HepG2 (cell line): ENCODE data around the gene ADRM1. TPM values are rescaled to one million over a fixed set of nuclear protein-coding genes. Genes with fewer than 3 reads are reported as not detected.

Experiments
- ATAC-seq: fragments of 200-7000 bp; cut with Tn5 transposase; 3 replicates; pipeline ENCODE4 v1.9.1; 2020; ENCODE audit warnings: mild to moderate bottlenecking, moderate library complexity
- BruUV-seq: library from RNA; stranded (reverse); fragments of 400-500 nt; replicated peaks from 2 replicates; lab custom pipeline; 2021; lab: Mats Ljungman, UMichigan
- CTCF ChIA-PET: fragments of 300-600 bp; formaldehyde crosslinking; extraction: SDS; loops from one replicate; lab custom pipeline; 2021; ENCODE audit warnings: low total read pairs, inconsistent platforms, low intra/inter-chr PET ratio; lab: Yijun Ruan, JAX
- POLR2A ChIA-PET: fragments of 350-600 bp; sonication (Branson Sonifier 250); formaldehyde crosslinking; loops from one replicate; lab custom pipeline; 2020; ENCODE audit warnings: antibody characterized with exemption, inconsistent platforms; lab: Yijun Ruan, JAX
- DNase-seq: peaks from one replicate; pipeline ENCODE4 v3.0.0-alpha.2; 2015; ENCODE audit warnings: low spot score
- FAIRE-seq: peaks from 3 replicates; lab custom pipeline; 2011; peaks lifted over from hg19 to GRCh38; lab: Jason Lieb, UNC
- H2AFZ ChIP-seq: one replicate; pipeline ENCODE4 v1.6.1; 2011; ENCODE audit warnings: low read length, inconsistent platforms
- H3K27ac ChIP-seq: fragments of 300-600 bp; 3 replicates; pipeline ENCODE4 v1.8.0; 2011; ENCODE audit warnings: mixed run types, mild to moderate bottlenecking, mixed read lengths, low read length, inconsistent platforms; ENCODE audit not compliant: insufficient read depth; ENCODE audit errors: extremely low read length
- H3K27me3 ChIP-seq, 2 experiments: fragments of 200-600 bp in 1 of 2; 2 replicates in 1 of 2; 3 replicates in 1 of 2; pipeline versions ENCODE4 v1.6.0 to v1.8.0; 2011; ENCODE audit warnings: low read length in 2 of 2, mild to moderate bottlenecking in 2 of 2, moderate library complexity in 2 of 2, inconsistent platforms in 1 of 2; ENCODE audit not compliant: insufficient read depth in 2 of 2, control insufficient read depth in 1 of 2
- H3K36me3 ChIP-seq, 2 experiments: fragments of 200-600 bp in 1 of 2; replicated peaks in 1 of 2; 2 replicates in 1 of 2; 3 replicates in 1 of 2; pipeline versions ENCODE4 v1.5.1 to v1.8.0; 2011; ENCODE audit warnings: low read length in 2 of 2, inconsistent platforms in 1 of 2; ENCODE audit not compliant: insufficient read depth in 2 of 2, control insufficient read depth in 1 of 2
- H3K4me1 ChIP-seq: 2 replicates; pipeline ENCODE4 v1.5.1; 2012; ENCODE audit warnings: low read length, inconsistent platforms; ENCODE audit not compliant: insufficient read depth
- H3K4me2 ChIP-seq: 2 replicates; pipeline ENCODE4 v1.6.0; 2011; ENCODE audit warnings: low read depth, low read length, inconsistent platforms
- H3K4me3 ChIP-seq, 3 experiments: fragments of 200-600 bp in 1 of 3; sonication (generic), shearing (Covaris generic) in 1 of 3; replicated peaks in 1 of 3; 2 replicates each; pipeline ENCODE4 v1.5.1; 2011 to 2016; ENCODE audit warnings: low read length in 3 of 3, inconsistent platforms in 2 of 3, low read depth in 2 of 3, mild to moderate bottlenecking in 2 of 3, control low read depth in 1 of 3, mixed read lengths in 1 of 3; ENCODE audit not compliant: insufficient read depth in 1 of 3
- H3K79me2 ChIP-seq: one replicate; pipeline ENCODE4 v1.6.1; 2011; ENCODE audit warnings: low read length, inconsistent platforms; ENCODE audit not compliant: insufficient read depth
- H3K9ac ChIP-seq: 2 replicates; pipeline ENCODE4 v1.6.0; 2011; ENCODE audit warnings: mild to moderate bottlenecking, low read depth, low read length, inconsistent platforms; ENCODE audit not compliant: insufficient read depth
- H3K9me3 ChIP-seq: 2 replicates; pipeline ENCODE4 v1.5.1; 2012; ENCODE audit warnings: mild to moderate bottlenecking, low read length
- H4K20me1 ChIP-seq: 2 replicates; pipeline ENCODE4 v1.6.0; 2011; ENCODE audit warnings: inconsistent platforms, mild to moderate bottlenecking, low read length, moderate library complexity; ENCODE audit not compliant: insufficient read depth
- CBFB ChIP-seq: sonication (generic); formaldehyde crosslinking; IDR thresholded peaks from 2 replicates; pipeline ENCODE4 v1.4.0; 2020; ENCODE audit warnings: missing genetic modification reagents
- FOXO1 ChIP-seq: sonication (generic); formaldehyde crosslinking; IDR thresholded peaks from 2 replicates; pipeline ENCODE4 v1.4.0; 2020; ENCODE audit warnings: missing genetic modification reagents
- GTF3A ChIP-seq: sonication (generic); formaldehyde crosslinking; conservative IDR thresholded peaks from 2 replicates; pipeline ENCODE4 v1.4.0; 2020; ENCODE audit warnings: mild to moderate bottlenecking, missing genetic modification reagents
- HOXA3 ChIP-seq: sonication (generic); formaldehyde crosslinking; IDR thresholded peaks from 2 replicates; pipeline ENCODE4 v1.5.0; 2020; ENCODE audit warnings: missing genetic modification reagents
- HOXD1 ChIP-seq: sonication (generic); formaldehyde crosslinking; IDR thresholded peaks from 2 replicates; pipeline ENCODE4 v1.5.0; 2020; ENCODE audit warnings: missing genetic modification reagents
- JUND ChIP-seq: sonication (generic); formaldehyde crosslinking; IDR thresholded peaks from 2 replicates; pipeline ENCODE4 v1.8.0; 2022; ENCODE audit warnings: mild to moderate bottlenecking, missing genetic modification reagents
- TARDBP ChIP-seq: sonication (generic); formaldehyde crosslinking; IDR thresholded peaks from 2 replicates; pipeline ENCODE4 v1.8.0; 2022; ENCODE audit warnings: mild to moderate bottlenecking, missing genetic modification reagents
- TCF12 ChIP-seq, 2 experiments: fragments of 450-650 bp in 1 of 2; sonication (generic) in 1 of 2; formaldehyde crosslinking in 1 of 2; IDR thresholded peaks; 2 replicates each; pipeline versions ENCODE4 v1.6.1 to v1.8.0; 2017 to 2022; ENCODE audit warnings: antibody characterized with exemption in 1 of 2, mild to moderate bottlenecking in 1 of 2, missing genetic modification reagents in 1 of 2, moderate library complexity in 1 of 2
- XRCC5 ChIP-seq: fragments of 200-400 bp; formaldehyde crosslinking; optimal IDR thresholded peaks from 2 replicates; pipeline ENCODE3; 2017; ENCODE audit warnings: mild to moderate bottlenecking, low read length
- ZBTB8A ChIP-seq: sonication (generic); formaldehyde crosslinking; IDR thresholded peaks from 2 replicates; pipeline ENCODE4 v1.4.0; 2020; ENCODE audit warnings: mild to moderate bottlenecking, low read depth, missing genetic modification reagents, borderline replicate concordance
- ZFYVE20 ChIP-seq: sonication (generic); formaldehyde crosslinking; IDR thresholded peaks from 2 replicates; pipeline ENCODE4 v1.8.0; 2023; ENCODE audit warnings: low read depth, mild to moderate bottlenecking, moderate library complexity, missing genetic modification reagents, borderline replicate concordance
- ZNF629 ChIP-seq: sonication (generic); formaldehyde crosslinking; conservative IDR thresholded peaks from 2 replicates; pipeline ENCODE4 v1.5.0; 2020; ENCODE audit warnings: missing genetic modification reagents
- WGBS: methylation state at CpG from one replicate; pipeline ENCODE4 v1.1.6; 2017; ENCODE audit warnings: low lambda C conversion rate; 5-methylcytosine and 5-hydroxymethylcytosine counted together
- in situ Hi-C: cut with HindIII; loops from 2 replicates; pipeline ENCODE4 v1.10.0; 2017; ENCODE audit warnings: low pct_unique_long_range_greater_than_20kb; ENCODE audit not compliant: extremely low pct_ligation_motif_present
- intact Hi-C: fragments of 100-400 bp; cut with micrococcal nuclease; formaldehyde crosslinking; loops from one replicate; pipeline ENCODE4 v1.10.0; 2022; ENCODE audit not compliant: unreplicated experiment
- polyA plus RNA-seq, 8 experiments: library from polyadenylated mRNA; depleted of rRNA in 3 of 8; stranded (reverse) in 7 of 8; unstranded in 1 of 8; fragments of >200 nt; fragmentation: Illumina TruSeq in 4 of 8; extraction: Trizol in 4 of 8; gene quantifications; 2 replicates each; pipeline versions ENCODE4 v1.2.1 to v1.2.3, GENCODE V29; 2011 to 2016; ENCODE audit warnings: low read depth in 4 of 8, missing spikeins in 1 of 8, mixed read lengths in 1 of 8; ENCODE audit not compliant: insufficient read depth in 1 of 8
- total RNA-seq, 5 experiments: library from RNA; depleted of rRNA; stranded (reverse); fragments of >200 nt; fragmentation: Illumina TruSeq; extraction: Trizol; gene quantifications; 2 replicates each; pipeline ENCODE4 v1.2.3, GENCODE V29; 2016; ENCODE audit warnings: low read depth in 1 of 5
- TF ChIP-seq, protein P1 (sequence below): sonication (generic); formaldehyde crosslinking; IDR thresholded peaks from 2 replicates; pipeline ENCODE4 v1.9.0; 2021; ENCODE audit warnings: missing genetic modification reagents, borderline replicate concordance

Gene ADRM1
- total and polyA plus RNA-seq, 2 of the 13 experiments (the other 11 are each of a cell fraction or from before 2014, with no cell fraction given), result 92.9 to 154 TPM

DNA sequence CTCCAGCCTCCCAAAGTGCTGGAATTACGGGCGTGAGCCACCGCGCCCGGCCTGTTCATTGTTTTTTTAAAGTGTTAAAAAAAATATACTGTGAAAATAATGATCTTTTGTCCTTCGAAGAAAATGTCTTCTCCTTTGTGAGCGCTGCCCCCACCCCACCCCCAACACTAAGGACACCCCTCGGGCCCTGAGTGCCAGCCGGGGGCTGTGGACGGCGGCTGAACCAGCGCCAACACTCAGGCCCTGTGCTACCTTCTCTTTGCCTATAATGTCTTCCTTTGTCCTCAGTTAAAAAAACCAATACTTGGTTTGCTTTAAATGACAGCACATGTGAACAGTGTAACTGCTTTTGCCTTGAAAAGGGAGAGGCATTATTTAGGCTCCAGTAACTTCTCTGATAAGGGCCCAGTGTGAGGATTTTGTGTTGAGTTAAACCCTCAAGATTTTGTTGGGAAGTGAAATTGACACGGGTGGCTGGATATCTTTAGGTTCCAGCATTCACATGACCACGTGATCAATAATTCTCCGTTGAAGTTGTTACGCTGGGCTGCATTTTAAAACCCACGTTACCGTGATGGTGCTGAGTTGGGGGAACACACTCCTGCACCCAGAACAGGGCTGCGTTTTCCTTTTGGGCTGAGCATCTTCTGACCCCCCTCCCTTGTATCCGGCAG lies 9.5 kb upstream of the ADRM1 start:
- Histone ChIP-seq H3K27ac (no peak overlapping the region), H3K79me2 (no peaks in the 10 kb centered on the region), H3K4me2 (no peak overlapping the region), H3K4me3 (no peak overlapping the region), H2AFZ (no peak overlapping the region), H3K9ac (no peak overlapping the region), H3K4me1 (peaks cover 13% of the 10 kb centered on the region), H3K27me3 (no peaks in the 10 kb centered on the region), H4K20me1 (no peaks in the 10 kb centered on the region), H3K36me3 (peaks cover 35 to 56% of the 10 kb centered on the region in 2 experiments), H3K9me3 (no peaks in the 10 kb centered on the region)
- DNase-seq (no peak), ATAC-seq (no peak), FAIRE-seq (no peak)
- TF ChIP-seq XRCC5 (no peak), HOXD1 (CRISPR knock-in tag) (no peak), TARDBP (no peak), ZNF629 (no peak), GTF3A (CRISPR knock-in tag) (no peak), ZBTB8A (CRISPR knock-in tag) (no peak), ZFYVE20 (no peak), HOXA3 (CRISPR knock-in tag) (no peak), JUND (no peak), FOXO1 (CRISPR knock-in tag) (no peak), CBFB (no peak), TCF12 (IDR thresholded peaks at IDR 0.05) (no peak), TCF12 (CRISPR knock-in tag; IDR thresholded peaks at IDR 0.05) (no peak)
- TF ChIP-seq, protein P1, sequence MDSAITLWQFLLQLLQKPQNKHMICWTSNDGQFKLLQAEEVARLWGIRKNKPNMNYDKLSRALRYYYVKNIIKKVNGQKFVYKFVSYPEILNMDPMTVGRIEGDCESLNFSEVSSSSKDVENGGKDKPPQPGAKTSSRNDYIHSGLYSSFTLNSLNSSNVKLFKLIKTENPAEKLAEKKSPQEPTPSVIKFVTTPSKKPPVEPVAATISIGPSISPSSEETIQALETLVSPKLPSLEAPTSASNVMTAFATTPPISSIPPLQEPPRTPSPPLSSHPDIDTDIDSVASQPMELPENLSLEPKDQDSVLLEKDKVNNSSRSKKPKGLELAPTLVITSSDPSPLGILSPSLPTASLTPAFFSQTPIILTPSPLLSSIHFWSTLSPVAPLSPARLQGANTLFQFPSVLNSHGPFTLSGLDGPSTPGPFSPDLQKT (CRISPR knock-in tag), result no peak
- in situ Hi-C loops, result no loop called here
- ChIA-PET CTCF (no interaction called here), POLR2A (no interaction called here)
- 97% methylated on average over 20 of the region's 20 CpGs for WGBS
- no TSS peak for BruUV-seq
- intact Hi-C loops, result no loop called here
